GM19395 (cell line): ENCODE measurements around the gene TAF11L5.
"Not testable (repeated sequence)": the region's sequence is repeated elsewhere in the genome, so short reads cannot be mapped to it uniquely, and the experiment has no call there.

Experiments
- ATAC-seq: cut with Tn5 transposase; IDR thresholded peaks from one replicate; pipeline ENCODE4 v1.9.1; 2021; ENCODE audit warnings: mild to moderate bottlenecking, moderate library complexity; ENCODE audit not compliant: unreplicated experiment

TAF11L5 gene

DNA sequence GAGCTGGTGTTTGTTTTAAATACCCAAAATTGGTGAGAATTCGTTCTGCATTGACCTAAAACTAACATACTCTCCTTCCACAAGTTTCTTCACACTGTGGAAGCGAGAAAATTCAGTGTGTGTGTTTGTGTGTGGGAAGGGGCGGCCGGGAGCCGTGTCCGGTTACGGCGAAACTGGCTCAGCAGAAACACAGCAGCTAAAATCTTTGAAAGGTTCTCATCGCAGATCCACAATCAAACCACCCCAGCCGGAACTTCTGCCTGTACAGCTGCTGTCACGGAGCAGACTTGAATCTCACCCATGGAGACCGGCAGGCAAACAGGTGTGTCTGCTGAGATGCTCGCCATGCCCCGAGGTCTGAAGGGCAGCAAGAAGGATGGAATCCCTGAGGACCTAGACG lies at the start of gene TAF11L5:
TSS of gene TAF11L5 (plus strand) at position 301 of the 400 bp plus-strand sequence.
- not testable (repeated sequence) for ATAC-seq

DNA sequence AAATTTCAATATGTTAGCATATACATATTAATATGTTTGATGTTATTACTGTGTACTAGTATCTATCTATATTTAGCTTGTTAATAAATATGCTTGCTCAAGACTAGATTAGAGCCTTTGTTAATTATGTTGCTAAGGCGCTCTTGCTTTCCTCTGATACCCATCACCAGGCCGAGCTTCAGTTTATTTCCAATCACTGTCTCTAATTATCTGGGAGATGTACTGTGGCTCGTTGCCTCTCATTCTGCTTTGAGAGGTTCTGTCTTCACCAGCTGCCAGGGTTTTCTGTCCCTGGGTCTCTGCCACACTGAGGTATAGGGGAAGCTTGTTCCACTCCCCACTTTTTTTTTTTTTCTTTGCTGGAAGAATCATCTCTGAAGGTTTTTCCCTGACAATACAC lies 48.0 kb upstream of the TAF11L5 start:
- no peak for ATAC-seq

DNA sequence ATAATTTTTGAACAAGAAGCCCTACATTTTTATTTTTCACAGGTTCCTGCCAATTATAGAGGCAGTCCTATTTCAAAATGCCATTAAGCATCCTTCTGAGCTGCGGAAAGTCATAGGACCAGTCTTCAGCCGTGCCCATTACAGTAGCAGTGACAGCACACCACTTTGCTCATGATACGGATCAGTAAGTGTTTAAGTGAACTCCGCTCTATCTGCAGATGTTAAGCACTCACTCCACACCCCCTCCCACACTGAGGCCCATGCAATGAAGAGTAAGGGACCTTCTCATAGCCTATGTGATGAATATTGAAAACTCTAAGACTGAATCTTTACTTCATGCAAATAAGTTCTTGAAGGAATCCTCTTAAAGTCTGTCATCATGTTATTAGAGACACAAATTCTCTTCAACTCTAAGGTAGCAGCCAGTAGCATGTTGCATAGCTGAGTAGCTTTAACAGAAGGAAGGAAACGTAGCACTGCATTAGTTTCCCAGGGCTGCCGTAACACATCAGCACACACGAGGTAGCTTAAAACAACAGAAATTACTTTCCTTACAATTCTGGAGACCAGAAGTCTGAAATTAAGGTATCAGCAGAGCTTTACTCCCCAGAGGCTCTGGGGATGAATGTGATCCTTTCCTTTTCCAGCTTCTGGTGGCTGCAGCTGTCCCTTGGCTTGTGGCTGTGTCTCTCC lies 47.3 kb upstream of the TAF11L5 start:
- no peak for ATAC-seq

DNA sequence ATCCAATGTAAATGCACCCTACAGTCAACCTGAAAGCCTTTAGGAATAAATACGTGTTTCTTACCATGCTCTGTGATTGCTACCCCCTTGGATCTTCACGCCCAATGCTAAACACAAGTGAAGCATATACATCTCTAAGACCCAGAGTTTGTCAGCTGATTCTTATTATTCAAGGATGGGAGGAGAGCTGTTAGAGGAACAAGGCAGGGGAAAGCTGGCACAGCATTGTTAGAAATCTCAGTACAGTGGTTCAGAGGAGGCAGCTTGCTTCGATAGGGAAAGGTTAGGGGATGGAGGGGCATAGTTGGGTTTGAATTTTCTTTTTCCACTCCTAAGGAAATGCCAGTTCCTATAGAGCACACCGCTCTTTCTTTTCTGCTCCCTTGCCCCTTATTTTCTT lies 43.7 kb upstream of the TAF11L5 start:
- ATAC-seq, result no peak

GRCh38 chr5:17482790-17483189 lies 42.2 kb upstream of the TAF11L5 start:
- ATAC-seq, result no peak

DNA sequence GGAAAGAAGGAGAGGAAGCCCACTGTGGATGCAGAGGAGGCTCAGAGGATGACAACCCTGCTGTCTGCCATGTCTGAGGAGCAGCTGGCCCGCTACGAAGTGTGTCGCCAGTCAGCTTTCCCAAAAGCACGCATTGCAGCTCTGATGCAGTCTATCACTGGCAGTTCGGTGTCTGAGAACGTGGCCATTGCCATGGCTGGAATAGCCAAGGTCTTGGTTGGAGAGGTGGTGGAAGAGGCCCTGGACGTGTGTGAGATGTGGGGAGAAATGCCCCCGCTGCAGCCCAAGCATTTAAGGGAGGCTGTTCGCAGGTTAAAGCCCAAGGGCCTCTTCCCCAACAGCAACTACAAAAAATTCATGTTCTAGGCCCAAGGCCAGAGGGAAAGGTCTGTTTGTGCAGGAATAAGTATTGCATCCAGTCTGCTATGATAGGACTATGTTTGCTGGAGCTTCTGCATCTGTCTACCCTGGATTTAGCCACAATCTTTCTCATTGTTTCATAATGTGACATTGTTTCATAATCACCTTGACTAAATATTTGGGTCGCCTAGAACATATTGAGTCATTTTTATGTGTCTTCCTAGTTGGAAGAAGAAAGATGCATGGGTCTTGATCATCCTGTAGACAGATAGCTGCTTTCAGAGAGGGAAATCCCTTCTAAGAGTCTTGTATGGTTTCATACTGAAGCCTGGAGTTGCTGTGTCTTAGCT lies 38.4 kb upstream of the TAF11L5 start:
- not testable (repeated sequence) for ATAC-seq

DNA sequence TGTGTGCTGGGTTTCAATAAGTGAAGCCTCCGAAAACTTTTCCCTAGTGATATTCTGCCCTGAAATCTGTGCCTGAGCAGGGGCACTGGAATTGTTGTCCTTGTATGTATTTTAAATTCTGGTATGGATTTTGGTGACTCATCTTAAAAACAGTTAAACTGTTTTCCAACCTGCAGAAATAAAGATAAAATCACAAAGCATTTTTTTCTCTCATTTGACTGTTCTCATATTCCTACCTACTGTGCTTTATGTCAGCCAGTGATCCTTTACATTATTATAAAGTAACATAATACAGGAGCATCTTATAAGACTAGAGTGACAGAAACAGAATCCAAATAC lies 37.9 kb upstream of the TAF11L5 start:
- no peak for ATAC-seq

GRCh38 chr5:17491257-17491656 lies 33.8 kb upstream of the TAF11L5 start:
- ATAC-seq, result not testable (repeated sequence)

GRCh38 chr5:17492770-17493169 lies 32.3 kb upstream of the TAF11L5 start:
- no peak for ATAC-seq

- ATAC-seq, result no peak
These were observed 27.6 kb upstream of the TAF11L5 start for GRCh38 chr5:17497446-17497845.

DNA sequence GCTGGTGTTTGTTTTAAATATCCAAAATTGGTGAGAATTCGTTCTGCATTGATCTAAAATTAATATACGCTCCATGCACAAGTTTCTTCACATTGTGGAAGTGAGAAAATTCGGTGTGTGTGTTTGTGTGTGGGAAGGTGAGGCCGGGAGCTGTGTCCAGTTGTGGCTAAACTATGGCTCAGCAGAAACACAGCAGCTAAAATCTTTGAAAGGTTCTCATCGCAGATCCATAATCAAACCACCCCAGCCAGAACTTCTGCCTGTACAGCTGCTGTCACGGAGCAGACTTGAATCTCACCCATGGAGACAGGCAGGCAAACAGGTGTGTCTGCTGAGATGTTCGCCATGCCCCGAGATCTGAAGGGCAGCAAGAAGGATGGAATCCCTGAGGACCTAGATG lies 27.1 kb upstream of the TAF11L5 start, which contains the start of gene TAF11L2:
TSS of gene TAF11L2 (plus strand) at position 301 of the 400 bp plus-strand sequence.
- not testable (repeated sequence) for ATAC-seq

GRCh38 chr5:17511775-17512325 lies 13.2 kb upstream of the TAF11L5 start:
- no peak for ATAC-seq

GRCh38 chr5:17517526-17517925 lies 7.5 kb upstream of the TAF11L5 start:
- ATAC-seq, result not testable (repeated sequence)

- ATAC-seq, result not testable (repeated sequence)
These were observed 7.0 kb upstream of the TAF11L5 start, which contains the start of gene TAF11L3 for GRCh38 chr5:17518067-17518466. Gene TAF11L3 (plus strand): TSS chr5:17518367.

DNA sequence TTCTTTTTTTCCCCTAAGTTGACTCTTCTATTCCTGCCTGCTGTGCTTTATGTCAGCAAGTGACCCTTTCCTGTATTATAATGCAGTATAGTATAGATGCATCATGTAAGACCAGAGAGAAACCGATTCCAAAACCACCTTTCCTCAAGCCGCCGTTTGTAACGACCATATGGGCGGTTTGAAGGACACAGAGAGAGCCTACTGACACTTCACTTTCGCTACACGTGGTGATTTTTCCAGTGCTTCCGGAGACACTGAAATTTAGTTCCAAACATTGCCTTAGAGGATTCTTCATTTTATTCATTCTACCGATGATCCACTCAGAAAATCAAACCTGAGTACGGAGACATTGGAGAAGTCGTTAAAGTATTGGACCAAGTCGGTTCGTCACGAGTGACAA lies 5.5 kb upstream of the TAF11L5 start:
- ATAC-seq, result not testable (repeated sequence)

- ATAC-seq, result not testable (repeated sequence)
These were observed 3.5 kb upstream of the TAF11L5 start, which contains the start of gene TAF11L4 for GRCh38 chr5:17521501-17521900. Gene TAF11L4 (plus strand): TSS chr5:17521801.

DNA sequence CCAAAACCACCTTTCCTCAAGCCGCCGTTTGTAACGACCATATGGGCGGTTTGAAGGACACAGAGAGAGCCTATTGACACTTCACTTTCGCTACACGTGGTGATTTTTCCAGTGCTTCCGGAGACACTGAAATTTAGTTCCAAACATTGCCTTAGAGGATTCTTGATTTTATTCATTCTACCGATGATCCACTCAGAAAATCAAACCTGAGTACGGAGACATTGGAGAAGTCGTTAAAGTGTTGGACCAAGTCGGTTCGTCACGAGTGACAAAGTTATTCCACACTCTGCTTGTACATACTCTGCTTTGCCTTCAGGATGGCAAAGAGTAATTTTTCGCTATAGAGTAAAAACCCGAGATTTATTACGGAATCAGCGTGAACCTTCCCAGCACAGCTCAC lies 1.5 kb downstream of the TAF11L5 start:
- not testable (repeated sequence) for ATAC-seq

GRCh38 chr5:17528369-17528768 lies 3.3 kb downstream of the TAF11L5 start, which contains the start of gene TAF11L6:
Gene TAF11L6 (plus strand): TSS chr5:17528669.
- ATAC-seq, result not testable (repeated sequence)
